ENCODE results near the gene TUBA1B.
A peak's percentile ranks its signal among the peaks of the same experiment; 100 is the strongest.
"Not testable (repeated sequence)": the region's sequence is repeated elsewhere in the genome, so short reads cannot be mapped to it uniquely, and the experiment has no call there.

Gene TUBA1B

DNA sequence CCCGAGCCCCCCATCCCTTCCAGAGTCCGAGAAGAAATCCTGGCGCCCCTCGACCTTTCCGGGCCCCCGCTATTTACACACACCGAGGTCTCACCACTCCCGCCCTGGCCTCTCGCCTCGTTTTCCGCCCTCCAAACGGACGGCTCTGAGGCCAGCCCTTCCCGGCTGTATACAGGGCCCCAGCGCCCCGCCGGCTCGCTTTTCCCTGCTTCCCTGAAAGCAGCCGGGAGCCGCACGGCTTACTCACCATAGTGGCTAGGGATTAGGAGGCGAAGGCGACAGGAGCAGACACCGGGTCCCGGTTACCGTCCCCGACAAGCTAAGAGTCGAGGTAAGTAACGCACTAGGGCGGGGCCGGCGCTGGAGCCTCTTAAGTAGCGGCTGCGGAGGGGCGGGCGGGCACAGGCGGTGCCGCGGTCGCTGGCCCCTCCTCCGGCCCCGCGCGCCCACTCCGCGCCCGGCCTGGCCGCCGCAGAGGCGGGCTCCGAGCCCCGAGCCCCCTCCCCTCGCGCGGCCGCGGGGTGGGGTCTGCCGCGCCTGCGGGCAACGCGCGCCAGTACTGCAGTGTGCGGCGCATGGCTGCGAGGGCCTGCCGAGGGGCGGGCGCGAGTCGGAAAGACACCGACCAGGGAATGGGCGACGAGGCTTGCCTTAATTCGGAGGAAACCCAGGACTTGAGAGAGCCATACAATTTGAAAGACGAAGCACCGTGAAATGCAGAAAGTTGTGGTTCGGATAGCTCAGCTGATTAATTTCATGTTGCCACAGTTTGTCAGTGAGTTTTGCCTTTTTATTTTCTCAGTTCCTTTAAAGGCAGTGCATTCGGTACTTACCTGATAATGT lies at the start of gene TUBA1B:
TSS of gene TUBA1B (minus strand) at position 345 of the 843 bp plus-strand sequence. CDS start at position 250, 95 bp downstream.
- peak; percentile 87 to 94 (median 91) for DNase-seq (ENCODE audit: low read depth in 2 of 3, low spot score in 2 of 3)

DNA sequence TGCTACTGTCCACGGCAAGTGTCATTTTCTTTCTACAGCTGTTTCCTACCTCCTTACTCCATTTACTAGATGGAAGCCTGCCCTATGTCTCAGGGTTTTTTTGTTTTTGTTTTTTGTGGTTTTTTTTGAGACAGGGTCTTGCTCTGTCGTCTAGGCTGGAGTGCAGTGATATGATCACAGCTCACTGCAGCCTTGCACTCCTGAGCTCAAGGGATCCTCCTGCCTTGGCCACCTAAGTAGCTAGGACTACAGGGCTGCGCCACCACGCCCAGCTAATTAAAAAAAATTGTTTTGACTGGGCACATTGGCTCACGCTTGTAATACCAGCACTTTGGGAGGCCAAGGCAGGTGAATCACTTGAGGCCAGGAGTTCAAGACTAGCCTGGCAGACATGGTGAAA lies 43.0 kb upstream of the TUBA1B start:
- DNase-seq (ENCODE audit: low read depth in 2 of 3, low spot score in 2 of 3): no peak

DNA sequence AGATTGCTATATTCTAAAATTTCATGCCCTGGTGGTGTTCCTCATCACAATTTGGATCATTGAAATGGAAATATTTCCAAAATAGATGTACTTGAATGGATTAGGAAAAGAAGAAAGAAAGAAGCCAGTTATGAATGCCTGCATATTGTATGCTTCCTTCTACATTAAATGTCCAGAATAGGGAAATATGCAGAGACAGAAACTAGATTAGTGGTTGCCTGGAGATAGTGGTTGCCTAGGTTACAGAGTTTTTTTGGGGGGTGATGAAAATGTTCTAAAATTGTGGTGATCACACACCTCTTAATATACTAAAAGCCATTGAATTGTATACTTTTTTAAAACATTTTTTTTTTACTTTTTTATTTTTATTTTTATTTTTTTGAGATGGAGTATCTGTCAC lies 39.7 kb upstream of the TUBA1B start:
- DNase-seq (ENCODE audit: low read depth in 2 of 3, low spot score in 2 of 3): no peak

DNA sequence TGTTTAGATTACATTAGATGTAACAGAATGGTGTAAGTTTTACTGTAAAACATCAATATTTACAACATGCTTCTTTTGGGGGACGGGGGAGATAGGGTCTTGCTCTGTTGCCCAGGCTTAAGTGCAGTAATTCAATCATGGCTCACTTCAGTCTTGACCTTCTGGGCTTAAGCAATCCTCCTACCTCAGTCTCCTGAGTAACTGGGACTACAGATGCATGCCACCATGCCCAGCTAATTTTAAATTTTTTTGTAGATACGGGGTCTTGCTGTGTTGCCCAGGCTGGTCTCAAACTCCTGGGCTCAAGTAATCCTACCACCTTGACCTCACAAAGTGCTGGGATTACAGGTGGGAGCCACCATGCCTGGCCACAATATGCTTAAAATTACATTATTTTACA lies 33.9 kb upstream of the TUBA1B start:
- no peak for DNase-seq (ENCODE audit: low read depth in 2 of 3, low spot score in 2 of 3)

DNA sequence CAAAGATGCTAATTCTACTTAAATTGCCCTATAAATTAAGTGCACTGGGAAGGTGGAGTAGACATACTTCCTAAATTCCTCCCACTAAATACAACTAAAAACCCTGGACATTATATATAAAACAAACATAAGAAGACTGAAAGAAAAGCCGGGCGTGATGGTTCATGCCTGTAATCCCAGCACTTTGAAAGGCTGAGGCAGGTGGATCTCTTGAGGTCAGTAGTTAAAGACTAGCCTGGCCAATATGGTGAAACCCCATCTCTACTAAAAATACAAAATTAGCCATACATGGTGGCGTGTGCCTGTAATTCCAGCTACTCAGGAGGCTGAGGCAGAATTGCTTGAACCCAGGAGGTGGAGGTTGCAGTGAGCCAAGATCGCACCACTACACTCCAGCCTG lies 30.7 kb upstream of the TUBA1B start:
- not testable (repeated sequence) for DNase-seq (ENCODE audit: low read depth in 2 of 3, low spot score in 2 of 3)

DNA sequence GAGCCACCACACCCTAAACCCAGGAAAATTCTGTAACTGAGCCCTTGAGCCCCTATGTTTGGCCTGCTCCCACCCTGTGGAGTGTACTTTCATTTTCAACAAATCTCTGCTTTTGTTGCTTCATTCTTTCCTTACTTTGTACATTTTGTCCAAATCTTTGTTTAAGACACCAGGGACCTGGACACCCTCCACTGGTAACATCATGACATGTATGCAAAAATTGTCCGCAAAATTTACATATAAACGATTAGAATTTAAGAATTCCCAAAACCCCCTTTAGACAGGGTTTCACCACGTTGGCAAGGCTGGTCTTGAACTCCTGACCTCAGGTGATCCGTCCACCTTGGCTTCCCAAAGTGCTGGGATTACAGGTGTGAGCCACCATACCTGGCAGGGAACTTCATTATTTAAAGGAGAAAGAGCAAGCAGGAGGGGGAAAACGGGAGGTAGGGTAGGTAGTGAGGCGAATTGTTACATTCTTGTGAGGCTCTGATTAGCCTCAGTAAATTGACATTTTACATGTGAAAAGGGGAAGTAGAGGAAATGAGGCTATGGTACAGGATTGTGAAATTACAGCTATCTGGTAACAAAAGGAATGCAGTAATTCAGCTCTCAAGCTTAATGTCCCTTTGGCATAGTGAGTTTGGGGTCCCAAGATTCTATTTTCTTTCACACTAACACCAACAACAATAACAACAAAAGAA lies 30.0 kb upstream of the TUBA1B start:
- DNase-seq (ENCODE audit: low read depth in 2 of 3, low spot score in 2 of 3): no peak

DNA sequence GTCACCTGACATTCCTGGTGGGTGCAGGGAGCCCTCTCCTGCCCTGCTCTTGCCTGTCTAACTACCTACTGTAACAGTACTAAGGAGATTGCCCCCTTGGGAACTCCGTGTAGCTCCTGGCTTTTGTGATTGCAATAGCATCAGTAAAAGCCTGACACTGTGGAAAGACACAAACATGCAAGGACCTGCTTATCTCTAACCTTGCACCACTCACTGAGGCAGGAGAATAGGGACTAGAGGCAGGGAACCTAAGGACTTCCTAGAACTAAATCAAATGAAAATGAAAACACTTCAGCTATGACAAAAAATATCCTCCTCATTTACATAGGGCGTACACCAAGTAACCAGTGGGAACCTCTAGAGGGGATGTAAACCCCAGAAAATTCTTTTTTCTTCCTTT lies 29.2 kb upstream of the TUBA1B start:
- no peak for DNase-seq (ENCODE audit: low read depth in 2 of 3, low spot score in 2 of 3)

DNA sequence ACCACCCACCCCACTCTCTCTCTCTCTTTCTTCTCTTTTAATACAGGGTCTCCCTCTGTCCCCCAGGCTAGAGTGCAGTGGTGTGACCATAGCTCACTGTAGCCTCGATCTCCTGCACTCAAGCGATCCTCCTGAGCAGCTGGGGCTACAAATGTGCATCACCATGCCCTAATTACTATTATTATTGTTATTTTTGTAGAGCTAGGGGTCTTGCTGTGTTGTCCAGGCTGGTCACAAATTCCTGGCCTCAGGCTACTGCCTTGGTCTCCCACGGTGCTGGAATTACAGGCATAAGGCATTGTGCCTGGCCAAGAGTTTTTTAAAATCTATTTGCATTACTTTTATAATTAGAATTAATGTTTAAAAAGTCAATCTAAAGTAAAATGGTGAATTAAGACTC lies 23.0 kb upstream of the TUBA1B start:
- DNase-seq (ENCODE audit: low read depth in 2 of 3, low spot score in 2 of 3): no peak

DNA sequence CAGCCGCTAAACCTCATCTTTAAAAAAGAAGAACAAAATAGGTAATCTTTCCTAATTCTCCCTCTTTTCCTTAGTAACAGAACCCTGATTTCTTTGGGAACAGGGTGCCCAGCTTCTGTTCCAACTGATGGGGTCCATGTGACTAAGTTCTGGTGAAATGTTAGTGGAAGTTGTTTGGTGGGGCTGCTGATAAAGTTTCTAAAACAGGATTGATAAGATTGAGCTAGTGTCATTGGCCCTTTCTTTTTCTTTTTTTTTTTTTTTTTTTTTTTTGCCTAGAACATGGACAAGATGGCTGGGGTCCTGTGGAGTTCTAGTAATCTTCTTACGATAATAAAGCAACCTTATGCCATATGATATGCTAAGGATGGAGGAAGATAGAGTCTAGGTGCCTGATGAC lies 16.2 kb upstream of the TUBA1B start:
- no peak for DNase-seq (ENCODE audit: low read depth in 2 of 3, low spot score in 2 of 3)

DNA sequence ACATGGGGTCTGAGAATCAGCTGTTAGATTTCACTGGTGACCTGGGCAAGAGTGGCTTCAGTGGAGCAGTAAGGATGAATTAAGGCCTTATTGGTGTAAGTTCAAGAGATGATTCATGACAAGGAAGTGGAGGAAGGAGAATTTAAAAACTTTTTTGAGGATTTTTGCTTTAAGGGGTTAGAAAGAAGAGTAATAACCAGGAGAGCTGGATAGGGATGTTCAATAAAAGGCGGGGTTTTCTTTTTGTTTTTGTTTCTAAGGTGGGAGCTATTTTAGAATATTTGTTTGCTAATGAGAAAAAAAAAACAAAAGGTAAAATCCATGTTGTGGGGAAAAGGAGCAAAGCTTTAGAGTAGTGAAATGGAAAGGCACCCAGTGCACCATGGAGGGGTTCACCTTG lies 15.2 kb upstream of the TUBA1B start:
- no peak for DNase-seq (ENCODE audit: low read depth in 2 of 3, low spot score in 2 of 3)

DNA sequence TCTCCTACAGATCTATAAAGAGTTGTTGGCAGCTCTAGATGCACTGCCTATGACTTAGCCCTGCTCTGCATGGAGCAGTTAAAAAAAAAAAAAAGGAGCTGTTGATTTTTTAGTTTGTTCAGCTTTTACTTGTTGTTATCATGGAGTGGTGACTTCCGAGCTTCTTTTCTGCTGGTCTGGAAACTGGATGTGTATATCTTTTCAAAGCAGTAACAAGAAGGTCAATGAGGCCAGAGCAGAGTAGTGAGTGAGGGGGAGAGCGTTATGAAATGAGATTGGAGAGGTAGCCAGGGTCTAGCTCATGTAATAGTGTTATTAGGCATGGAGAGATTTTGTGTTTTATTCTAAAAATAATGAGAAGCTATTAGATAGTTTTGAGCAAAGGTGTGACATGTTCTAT lies 13.2 kb upstream of the TUBA1B start:
- DNase-seq (ENCODE audit: low read depth in 2 of 3, low spot score in 2 of 3): no peak

DNA sequence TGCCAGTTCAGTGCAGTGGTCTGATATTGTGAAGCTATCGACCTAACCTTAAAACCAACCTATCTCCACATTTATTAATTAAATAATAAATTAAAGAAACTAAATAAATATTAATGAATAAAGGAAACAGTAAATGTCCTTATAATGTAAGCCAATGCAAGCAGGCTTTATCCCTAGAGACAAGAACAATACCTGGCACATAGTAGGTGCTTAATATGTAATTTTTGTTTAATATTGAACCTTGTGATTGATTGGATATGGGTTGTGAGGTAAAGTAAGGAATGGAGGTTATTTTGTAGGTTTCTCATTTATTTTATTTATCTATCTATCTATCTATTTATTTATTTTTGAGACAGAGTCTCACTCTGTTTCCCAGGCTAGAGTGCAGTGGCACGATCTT lies 7.8 kb upstream of the TUBA1B start:
- no peak for DNase-seq (ENCODE audit: low read depth in 2 of 3, low spot score in 2 of 3)

DNA sequence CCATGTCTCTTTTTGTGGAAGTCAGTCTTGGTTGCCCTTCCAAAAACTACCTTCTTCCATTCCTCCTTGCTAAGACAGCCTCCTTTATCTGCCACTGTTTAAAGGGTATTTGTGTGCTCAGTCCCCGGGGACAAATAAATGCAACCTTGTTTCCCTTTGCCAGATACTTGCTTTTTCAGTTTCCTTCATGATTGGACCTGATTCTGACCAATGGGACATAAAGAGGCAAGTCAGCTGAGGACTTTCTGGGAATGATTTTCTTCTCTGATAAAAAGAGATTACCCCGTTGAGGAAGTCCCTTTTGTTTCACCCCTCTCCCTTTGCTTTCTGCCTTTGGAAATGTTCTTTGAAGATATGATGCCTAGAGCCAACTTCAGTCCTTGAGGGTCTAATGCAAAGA lies 7.4 kb upstream of the TUBA1B start:
- no peak for DNase-seq (ENCODE audit: low read depth in 2 of 3, low spot score in 2 of 3)

DNA sequence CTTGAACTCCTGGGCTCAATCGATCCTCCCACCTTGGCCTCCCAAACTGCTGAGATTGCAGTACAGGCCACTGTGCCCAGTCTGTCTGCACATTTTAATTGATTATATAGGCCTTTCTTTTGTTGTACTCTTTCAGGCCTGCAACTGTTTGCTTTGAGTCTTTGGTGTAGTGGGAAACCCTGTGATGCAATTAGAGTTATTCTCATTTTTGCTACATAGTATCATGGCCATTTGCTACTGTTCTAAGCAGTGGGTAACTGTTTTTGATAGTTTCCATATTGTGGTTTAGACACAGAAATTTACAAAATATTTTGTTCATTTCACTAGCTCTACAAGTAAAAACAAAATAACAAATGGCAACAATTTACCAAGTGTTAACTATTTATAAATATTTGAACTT lies 6.3 kb upstream of the TUBA1B start:
- no peak for DNase-seq (ENCODE audit: low read depth in 2 of 3, low spot score in 2 of 3)

DNA sequence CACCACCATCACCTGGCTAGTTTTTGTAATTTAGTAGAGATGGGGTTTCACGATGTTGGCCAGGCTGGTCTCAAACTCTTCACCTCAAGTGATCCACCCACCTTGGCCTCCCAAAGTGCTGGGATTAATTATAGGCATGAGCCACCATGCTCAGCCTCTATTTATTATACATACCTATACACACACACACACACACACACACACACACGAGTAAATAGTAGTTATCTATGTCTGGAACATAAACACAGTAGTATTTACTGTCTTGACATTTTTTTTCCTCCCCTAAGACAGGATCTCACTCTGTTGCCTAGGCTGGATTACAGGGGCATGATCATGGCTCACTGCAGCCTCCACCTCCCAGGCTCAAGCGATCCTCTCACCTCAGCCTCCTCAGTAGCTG lies 5.8 kb upstream of the TUBA1B start:
- DNase-seq (ENCODE audit: low read depth in 2 of 3, low spot score in 2 of 3): not testable (repeated sequence)

DNA sequence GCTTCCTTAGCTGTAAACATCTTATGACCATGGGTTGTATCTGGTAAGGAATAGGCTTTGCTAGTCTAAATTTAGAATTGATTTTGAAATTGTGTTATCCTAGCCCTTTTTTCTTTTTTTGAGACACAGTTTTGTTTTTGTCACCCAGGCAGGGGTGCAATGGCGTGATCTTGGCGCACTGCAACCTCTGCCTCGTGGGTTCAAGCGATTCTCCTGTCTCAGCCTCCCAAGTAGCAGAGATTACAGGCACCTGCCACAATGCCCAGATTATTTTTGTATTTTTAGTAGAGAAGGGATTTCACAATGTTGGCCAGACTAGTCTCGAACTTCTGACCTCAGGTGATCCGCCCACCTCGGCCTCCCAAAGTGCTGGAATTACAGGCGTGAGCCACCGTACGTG lies 2.4 kb upstream of the TUBA1B start:
- no peak for DNase-seq (ENCODE audit: low read depth in 2 of 3, low spot score in 2 of 3)

DNA sequence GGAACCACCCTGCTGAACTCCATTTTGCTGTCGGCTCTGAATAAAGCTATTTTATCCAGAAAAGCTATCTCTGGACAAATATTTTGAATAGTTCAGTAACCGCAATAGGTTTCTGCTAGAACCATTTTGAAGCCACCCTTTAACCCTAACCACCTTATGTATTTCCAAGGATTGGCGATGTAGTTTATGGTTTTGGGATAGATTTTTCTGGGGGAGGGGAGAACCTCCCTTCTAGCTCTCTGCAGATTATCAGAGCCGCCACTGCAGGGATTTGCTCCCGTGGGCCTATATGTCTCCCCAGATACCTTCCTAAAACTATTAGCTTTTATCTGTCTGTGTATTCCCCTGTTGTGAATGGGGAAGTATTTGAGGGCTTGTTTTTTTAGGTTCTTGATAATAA lies 1.8 kb upstream of the TUBA1B start:
- no peak for DNase-seq (ENCODE audit: low read depth in 2 of 3, low spot score in 2 of 3)

DNA sequence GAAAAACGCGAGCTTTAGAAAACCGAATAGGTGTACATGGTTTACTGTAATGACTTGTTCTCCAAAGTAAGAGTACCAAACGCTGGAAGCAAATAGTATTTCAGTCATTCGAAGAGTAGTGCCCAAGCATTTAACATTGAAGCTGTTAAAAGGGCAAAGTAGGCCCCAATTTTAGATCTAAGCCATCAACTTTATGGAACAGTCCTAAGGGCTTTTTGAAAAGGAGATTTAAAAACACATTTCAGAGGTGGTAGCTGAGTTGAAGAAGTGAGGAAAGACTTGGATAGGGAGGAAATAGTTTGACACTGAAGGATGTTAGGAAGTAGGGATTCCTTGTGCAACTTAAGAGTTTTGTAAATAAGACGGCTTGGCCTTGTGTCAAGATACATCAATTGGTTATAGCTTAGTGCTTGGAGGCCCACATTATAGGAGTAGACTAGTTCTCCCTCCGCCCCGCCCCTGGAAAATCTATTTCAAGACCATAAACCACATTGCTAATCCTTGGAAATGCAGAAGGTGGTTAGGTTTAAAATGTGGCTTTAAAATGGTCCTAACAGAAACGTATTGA lies 783 bp upstream of the TUBA1B start:
- DNase-seq (ENCODE audit: low read depth in 2 of 3, low spot score in 2 of 3): no peak

DNA sequence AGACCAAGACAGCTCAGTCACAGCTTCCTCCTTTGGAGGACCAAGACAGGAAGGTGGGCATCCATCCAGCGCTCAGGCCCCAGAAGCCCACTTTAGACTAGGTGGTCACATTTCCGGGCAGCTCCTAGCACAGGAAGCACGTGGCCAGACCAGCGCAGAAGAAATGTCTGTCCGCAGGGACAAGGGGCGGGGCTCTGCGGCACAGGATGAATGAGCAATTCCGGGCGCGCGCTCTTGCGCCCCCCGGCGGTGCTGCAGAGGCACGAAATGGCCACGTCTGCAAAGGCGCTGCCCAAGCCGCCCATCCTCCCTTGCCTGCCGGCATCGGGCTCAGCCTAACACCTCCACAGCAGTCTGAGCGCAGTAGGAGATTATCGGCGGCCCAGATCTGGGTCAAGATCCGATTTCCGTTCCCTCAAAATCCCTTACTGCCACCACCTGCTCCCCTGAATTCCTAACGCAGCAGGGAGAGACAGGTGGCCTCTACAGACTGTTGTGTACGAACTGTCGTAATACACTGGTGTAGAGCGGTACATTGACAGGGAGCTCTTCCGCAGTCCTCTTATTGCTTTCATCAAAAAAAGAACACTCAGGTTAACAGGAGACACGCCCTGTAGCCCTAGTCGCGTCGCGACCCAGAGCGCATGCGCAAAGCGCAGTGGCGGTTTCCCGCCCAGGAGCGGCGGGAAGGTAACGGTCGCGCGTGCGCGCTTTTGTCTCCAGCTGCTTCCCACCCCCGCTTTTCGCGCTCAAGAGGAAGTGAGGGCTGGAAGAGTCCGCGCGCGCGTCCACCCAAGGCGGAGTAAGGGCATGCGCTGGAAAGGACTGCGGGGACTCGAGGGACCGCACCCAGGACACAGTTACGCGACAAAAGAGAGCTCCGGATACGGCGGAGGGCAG lies 794 bp downstream of the TUBA1B start:
- peak; percentile 82 to 90 (median 86) for DNase-seq (ENCODE audit: low read depth in 2 of 3, low spot score in 2 of 3)

DNA sequence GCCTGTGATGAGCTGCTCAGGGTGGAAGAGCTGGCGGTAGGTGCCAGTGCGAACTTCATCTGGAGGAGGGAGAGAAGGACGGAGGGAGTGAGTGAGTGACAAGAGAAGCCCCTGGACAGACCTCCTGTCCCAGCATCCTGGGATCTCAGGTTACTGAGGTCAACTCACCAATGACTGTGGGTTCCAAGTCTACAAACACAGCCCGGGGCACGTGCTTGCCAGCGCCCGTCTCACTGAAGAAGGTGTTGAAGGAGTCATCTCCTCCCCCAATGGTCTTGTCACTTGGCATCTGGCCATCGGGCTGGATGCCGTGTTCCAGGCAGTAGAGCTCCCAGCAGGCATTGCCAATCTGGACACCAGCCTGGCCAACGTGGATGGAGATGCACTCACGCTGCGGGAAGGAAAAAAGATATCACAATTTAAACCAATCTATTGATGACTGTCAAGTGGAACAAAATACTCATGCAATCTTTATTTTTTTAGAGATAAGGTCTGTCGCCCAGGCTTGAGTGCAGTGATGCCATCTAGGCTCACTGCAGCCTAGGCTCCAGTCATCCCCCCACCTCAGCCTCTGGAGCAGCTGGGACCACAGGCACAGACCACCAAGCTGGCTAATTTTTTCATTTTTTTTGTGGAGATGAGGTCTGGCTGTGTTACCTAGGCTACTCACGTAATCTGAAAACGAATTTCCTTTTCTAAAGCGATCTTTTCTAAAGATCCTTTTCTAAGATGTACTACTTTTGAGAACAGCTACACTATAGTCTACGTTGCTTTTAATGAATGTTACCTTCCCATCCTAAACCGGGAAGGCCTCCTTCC lies 1.7 kb downstream of the TUBA1B start:
- no peak for DNase-seq (ENCODE audit: low read depth in 2 of 3, low spot score in 2 of 3)

Data from activated CD8-positive, alpha-beta memory T cell treated with anti-CD3 and anti-CD28 coated beads for 48 hours (primary cell).